H1 (cell line): ENCODE data around the gene ARHGAP1. TPM values are rescaled to one million over a fixed set of nuclear protein-coding genes. Genes with fewer than 3 reads are reported as not detected.

Experiments used
- CTCF ChIA-PET: fragments of 300-600 bp; sonication (Branson Sonifier 250); formaldehyde crosslinking; loops from one replicate; lab custom pipeline; 2021; ENCODE audit not compliant: partially characterized antibody; lab: Charles Lee
- POLR2A ChIA-PET: fragments of 300-600 bp; sonication (Branson Sonifier 250); formaldehyde crosslinking; loops from one replicate; lab custom pipeline; 2021; ENCODE audit warnings: inconsistent platforms; ENCODE audit not compliant: partially characterized antibody; lab: Charles Lee
- DNase-seq, 2 experiments: peaks; one replicate each; pipeline versions ENCODE4 v3.0.0 to v3.0.0-alpha.2; 2010 to 2022; ENCODE audit warnings: low spot score in 2 of 2, low read depth in 1 of 2, mixed read lengths in 1 of 2
- FAIRE-seq: peaks from 2 replicates; lab custom pipeline; 2011; peaks lifted over from hg19 to GRCh38; lab: Jason Lieb, UNC
- H2AFZ ChIP-seq: 2 replicates; pipeline ENCODE4 v1.8.1; 2012; ENCODE audit warnings: low read length, inconsistent platforms
- H2AK5ac ChIP-seq: 2 replicates; pipeline ENCODE4 v1.6.1; 2013; ENCODE audit warnings: low read depth, low read length
- H2BK120ac ChIP-seq: replicated peaks from 2 replicates; pipeline ENCODE3; 2013; ENCODE audit warnings: low read depth, low read length, inconsistent platforms
- H2BK12ac ChIP-seq: 2 replicates; pipeline ENCODE4 v1.6.1; 2013; ENCODE audit warnings: low read depth, low read length
- H2BK15ac ChIP-seq: 2 replicates; pipeline ENCODE4 v1.6.1; 2013; ENCODE audit warnings: low read length
- H2BK20ac ChIP-seq: 2 replicates; pipeline ENCODE4 v1.6.1; 2013; ENCODE audit warnings: low read length
- H2BK5ac ChIP-seq: 2 replicates; pipeline ENCODE4 v1.6.1; 2013; ENCODE audit warnings: low read depth, low read length
- H3K14ac ChIP-seq: 2 replicates; pipeline ENCODE4 v1.6.1; 2013; ENCODE audit warnings: inconsistent platforms; ENCODE audit not compliant: insufficient read length
- H3K18ac ChIP-seq: 2 replicates; pipeline ENCODE4 v1.6.1; 2013; ENCODE audit warnings: low read length; ENCODE audit errors: extremely low read depth
- H3K23ac ChIP-seq: 2 replicates; pipeline ENCODE4 v1.6.1; 2013; ENCODE audit warnings: inconsistent platforms; ENCODE audit not compliant: insufficient read length
- H3K23me2 ChIP-seq: 2 replicates; pipeline ENCODE4 v1.6.1; 2013; ENCODE audit warnings: low read depth, low read length
- H3K27ac ChIP-seq: 2 replicates; pipeline ENCODE4 v1.6.1; 2011; ENCODE audit warnings: low read depth, low read length, inconsistent platforms
- H3K27me3 ChIP-seq, 4 experiments: replicated peaks in 1 of 4; 1 replicate in 1 of 4; 2 replicates in 3 of 4; pipeline versions ENCODE4 v1.6.1 to v1.8.1; 2011 to 2013; ENCODE audit warnings: low read length in 3 of 4, mild to moderate bottlenecking in 3 of 4, inconsistent platforms in 2 of 4, mixed read lengths in 2 of 4, moderate library complexity in 1 of 4; ENCODE audit not compliant: control insufficient read depth in 3 of 4, insufficient read depth in 3 of 4; ENCODE audit errors: extremely low read depth in 1 of 4
- H3K36me3 ChIP-seq, 4 experiments: 2 replicates each; pipeline versions ENCODE4 v1.6.1 to v1.8.1; 2011 to 2013; ENCODE audit warnings: mild to moderate bottlenecking in 4 of 4, low read length in 3 of 4, moderate library complexity in 2 of 4, control low read depth in 1 of 4, inconsistent platforms in 1 of 4; ENCODE audit not compliant: insufficient read depth in 4 of 4, control insufficient read depth in 2 of 4
- H3K4ac ChIP-seq: replicated peaks from 2 replicates; pipeline ENCODE3; 2013; ENCODE audit warnings: low read length, low read depth, mixed read lengths, inconsistent platforms; ENCODE audit not compliant: insufficient read length
- H3K4me1 ChIP-seq, 4 experiments: replicated peaks in 1 of 4; 1 replicate in 1 of 4; 2 replicates in 3 of 4; pipeline versions ENCODE4 v1.6.1 to v1.8.1; 2011 to 2013; ENCODE audit warnings: low read length in 3 of 4, inconsistent platforms in 2 of 4, mixed read lengths in 1 of 4; ENCODE audit not compliant: insufficient read depth in 4 of 4, control insufficient read depth in 3 of 4
- H3K4me2 ChIP-seq, 2 experiments: 2 replicates each; pipeline versions ENCODE4 v1.6.1 to v1.8.1; 2011 to 2013; ENCODE audit warnings: low read depth in 2 of 2, low read length in 2 of 2, control low read depth in 1 of 2, inconsistent platforms in 1 of 2, mild to moderate bottlenecking in 1 of 2; ENCODE audit not compliant: insufficient read depth in 1 of 2
- H3K4me3 ChIP-seq, 4 experiments: fragments of 200-600, 300-600 bp in 1 of 4; sonication (generic), shearing (Covaris generic), sonication (Bioruptor Twin) in 1 of 4; 2 replicates each; pipeline versions ENCODE4 v1.5.1 to v1.8.1; 2011 to 2016; ENCODE audit warnings: low read length in 4 of 4, low read depth in 3 of 4, control low read depth in 2 of 4, inconsistent platforms in 2 of 4, mild to moderate bottlenecking in 2 of 4, mixed read lengths in 1 of 4, moderate library complexity in 1 of 4; ENCODE audit not compliant: insufficient read depth in 2 of 4; ENCODE audit errors: extremely low read depth in 1 of 4
- H3K56ac ChIP-seq: replicated peaks from 2 replicates; pipeline ENCODE3; 2013; ENCODE audit warnings: low read depth, mild to moderate bottlenecking, mixed read lengths, low read length, inconsistent platforms; ENCODE audit not compliant: insufficient read length
- H3K79me1 ChIP-seq: 2 replicates; pipeline ENCODE4 v1.6.1; 2013; ENCODE audit warnings: low read depth, low read length, control low read depth
- H3K79me2 ChIP-seq, 2 experiments: 2 replicates each; pipeline versions ENCODE4 v1.6.1 to v1.8.1; 2012 to 2013; ENCODE audit warnings: low read length in 2 of 2, mild to moderate bottlenecking in 2 of 2, inconsistent platforms in 1 of 2; ENCODE audit not compliant: insufficient read depth in 2 of 2, control insufficient read depth in 1 of 2
- H3K9ac ChIP-seq, 4 experiments: replicated peaks in 1 of 4; 1 replicate in 1 of 4; 2 replicates in 3 of 4; pipeline versions ENCODE4 v1.6.1 to v1.8.1; 2011 to 2013; ENCODE audit warnings: low read depth in 3 of 4, low read length in 3 of 4, control low read depth in 2 of 4, mild to moderate bottlenecking in 2 of 4, moderate library complexity in 2 of 4, inconsistent platforms in 1 of 4; ENCODE audit errors: extremely low read depth in 1 of 4
- H3K9me3 ChIP-seq, 2 experiments: 2 replicates each; pipeline versions ENCODE4 v1.6.1 to v1.8.1; 2012 to 2013; ENCODE audit warnings: mild to moderate bottlenecking in 2 of 2, moderate library complexity in 2 of 2, control low read depth in 1 of 2, inconsistent platforms in 1 of 2, low read depth in 1 of 2, low read length in 1 of 2, mixed read lengths in 1 of 2; ENCODE audit not compliant: insufficient read depth in 2 of 2
- H4K20me1 ChIP-seq, 2 experiments: replicated peaks in 1 of 2; 2 replicates each; pipeline versions ENCODE3 to v1.8.1; 2011 to 2013; ENCODE audit warnings: inconsistent platforms in 2 of 2, low read length in 2 of 2, mild to moderate bottlenecking in 1 of 2; ENCODE audit not compliant: insufficient read depth in 2 of 2, control insufficient read depth in 1 of 2
- H4K5ac ChIP-seq: 2 replicates; pipeline ENCODE4 v1.6.1; 2013; ENCODE audit warnings: low read length, low read depth, mixed read lengths, inconsistent platforms; ENCODE audit not compliant: insufficient read length
- H4K8ac ChIP-seq: 2 replicates; pipeline ENCODE4 v1.8.0; 2013; ENCODE audit warnings: mild to moderate bottlenecking, moderate library complexity, low read length, inconsistent platforms; ENCODE audit not compliant: insufficient read depth; ENCODE audit errors: extremely low read depth
- H4K91ac ChIP-seq: replicated peaks from 2 replicates; pipeline ENCODE3; 2013; ENCODE audit warnings: low read length, mixed read lengths, inconsistent platforms; ENCODE audit not compliant: insufficient read length
- BACH1 ChIP-seq: IDR thresholded peaks from 2 replicates; pipeline ENCODE4 v1.6.1; 2012; ENCODE audit warnings: low read length, improper control_type of control experiment
- CHD1 ChIP-seq: IDR thresholded peaks from 2 replicates; pipeline ENCODE4 v1.6.1; 2012; ENCODE audit warnings: low read depth, low read length, improper control_type of control experiment
- HDAC6 ChIP-seq: IDR thresholded peaks from one replicate; pipeline ENCODE4 v1.7.1; 2012; ENCODE audit warnings: low read depth, mild to moderate bottlenecking, inconsistent platforms, low read length, moderate library complexity
- KDM4A ChIP-seq: IDR thresholded peaks from one replicate; pipeline ENCODE4 v1.7.1; 2012; ENCODE audit warnings: low read depth, mild to moderate bottlenecking, moderate library complexity, low read length, inconsistent platforms; ENCODE audit not compliant: severe bottlenecking
- SP1 ChIP-seq: IDR thresholded peaks from 2 replicates; pipeline ENCODE4 v1.6.1; 2011; ENCODE audit warnings: low read depth, low read length
- SP4 ChIP-seq: IDR thresholded peaks from 2 replicates; pipeline ENCODE4 v1.6.1; 2012; ENCODE audit warnings: low read length, inconsistent platforms
- SUZ12 ChIP-seq: fragments of 200-600 bp; sonication (generic); IDR thresholded peaks from 2 replicates; pipeline ENCODE4 v1.6.1; 2012; ENCODE audit warnings: mild to moderate bottlenecking, inconsistent platforms, low read length, moderate library complexity, mixed read lengths
- TBP ChIP-seq: IDR thresholded peaks from 2 replicates; pipeline ENCODE4 v1.6.1; 2011; ENCODE audit warnings: low read depth, low read length, improper control_type of control experiment
- WGBS, 2 experiments: shearing (Covaris generic) in 1 of 2; methylation state at CpG; one replicate each; pipeline versions ENCODE4 v1.1.6 to v1.1.7; 2013 to 2015; ENCODE audit warnings: low lambda C conversion rate in 2 of 2, mixed read lengths in 2 of 2, inconsistent platforms in 1 of 2, low coverage in 1 of 2, missing lambda C conversion rate in 1 of 2; ENCODE audit not compliant: insufficient replicate concordance in 2 of 2, insufficient coverage in 1 of 2, insufficient read length in 1 of 2; ENCODE audit errors: extremely low coverage in 1 of 2, missing lambda C conversion rate in 1 of 2; 5-methylcytosine and 5-hydroxymethylcytosine counted together
- polyA plus RNA-seq, 7 experiments: library from polyadenylated mRNA; depleted of rRNA in 3 of 7; stranded (reverse) in 5 of 7; unstranded in 2 of 7; fragments of >200 nt in 5 of 7; fragments of 200-250 nt in 2 of 7; gene quantifications; 1 replicate in 5 of 7; 2 replicates in 1 of 7; 4 replicates in 1 of 7; pipeline versions ENCODE4 v1.2.1 to v1.2.3, GENCODE V29; 2011 to 2013; ENCODE audit warnings: missing spikeins in 2 of 7, mixed read lengths in 2 of 7
- total RNA-seq: library from RNA; stranded (reverse); fragmentation: NEBNext Ultra II Directional; extraction: Animal tissue kit (Norgen Biotek cat#: 25700); gene quantifications from 2 replicates; pipeline ENCODE4 v1.2.1, GENCODE V29; 2021

Gene ARHGAP1
- total and polyA plus RNA-seq, 2 of the 8 experiments (the other 6 are each of a cell fraction or from before 2014, with no cell fraction given): 28.6 to 58.8 TPM

DNA sequence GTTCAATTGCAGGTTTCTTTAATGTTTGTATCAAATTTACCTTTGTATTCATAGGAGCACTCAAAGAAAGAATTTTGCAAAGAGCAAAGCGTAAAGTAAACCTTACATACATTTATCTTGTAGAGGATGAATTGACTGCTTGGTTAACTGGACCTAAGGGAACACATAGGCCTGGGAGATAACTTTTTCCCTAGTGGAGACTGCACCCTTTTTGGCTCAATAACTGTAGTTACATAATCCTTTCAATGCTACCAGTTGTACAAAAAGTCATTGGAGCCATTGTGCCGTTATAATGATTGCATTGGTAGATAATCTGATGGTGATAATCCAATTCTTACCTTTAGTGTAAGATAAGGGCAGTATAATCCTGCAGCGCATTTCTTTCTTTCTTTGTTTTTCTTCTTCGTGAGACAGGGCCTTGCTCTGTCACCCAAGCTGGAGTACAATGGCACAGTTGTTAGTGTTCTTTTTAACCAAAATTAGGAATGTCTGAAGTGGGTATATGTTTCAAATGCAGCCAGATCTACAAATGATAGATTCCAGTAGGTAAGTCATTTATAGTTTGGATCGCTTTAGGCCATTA is 64.8 kb downstream of the ARHGAP1 start:
- no peak overlapping the region for H4K91ac ChIP-seq
- no peak overlapping the region for H4K5ac ChIP-seq
- no peaks in the 10 kb centered on the region for H3K79me1 ChIP-seq
- H3K9ac ChIP-seq: no peak overlapping the region
- H4K8ac ChIP-seq: no peak overlapping the region
- H3K23ac ChIP-seq: no peak overlapping the region
- H3K56ac ChIP-seq: no peak overlapping the region
- H3K23me2 ChIP-seq: no peaks in the 10 kb centered on the region
- no peak for DNase-seq
- no peaks in the 10 kb centered on the region; a peak in 1 of 4 replicates for H3K79me2 ChIP-seq
- H2BK20ac ChIP-seq: no peak overlapping the region
- no peak overlapping the region for H2BK12ac ChIP-seq
- H2BK5ac ChIP-seq: no peak overlapping the region
- H3K4me3 ChIP-seq: no peak overlapping the region
- H3K4ac ChIP-seq: no peak overlapping the region
- H3K27ac ChIP-seq: no peak overlapping the region
- peaks cover 0 to 2% of the 10 kb centered on the region in 2 experiments for H4K20me1 ChIP-seq
- H3K9me3 ChIP-seq: no peaks in the 10 kb centered on the region
- H2BK15ac ChIP-seq: no peak overlapping the region
- H2BK120ac ChIP-seq: no peak overlapping the region
- POLR2A ChIA-PET: no interaction called here
- no peak overlapping the region for H3K4me2 ChIP-seq
- H2AFZ ChIP-seq: no peak overlapping the region
- no peaks in the 10 kb centered on the region for H3K4me1 ChIP-seq
- FAIRE-seq: no peak
- no peak overlapping the region for H2AK5ac ChIP-seq
- peaks cover 0 to 8% (median 3%) of the 10 kb centered on the region in 4 experiments; a peak in 3 of 8 replicates for H3K36me3 ChIP-seq
- WGBS, 2 experiments: 84% methylated on average over 5 of the region's 5 CpGs; no CpG with 5 or more reads in 1 of the 2 experiments
- H3K27me3 ChIP-seq: no peaks in the 10 kb centered on the region
- no peak overlapping the region for H3K18ac ChIP-seq
- H3K14ac ChIP-seq: no peak overlapping the region
- CTCF ChIA-PET: no interaction called here
- TF ChIP-seq HDAC6: no peak
- no peak for TF ChIP-seq SUZ12
- TF ChIP-seq SP1: no peak
- TF ChIP-seq KDM4A: no peak
- no peak for TF ChIP-seq SP4
- TF ChIP-seq BACH1: no peak
- TF ChIP-seq TBP: no peak
- no peak for TF ChIP-seq CHD1
